Sigmoid colon (tissue), 7 donors: ENCODE measurements around the gene GAS6. TPM values are rescaled to one million over a fixed set of nuclear protein-coding genes. Genes with fewer than 3 reads are reported as not detected.
"Not testable (repeated sequence)": the region's sequence is repeated elsewhere in the genome, so short reads cannot be mapped to it uniquely, and the experiment has no call there.

Source experiments
- DNase-seq: peaks from one replicate; pipeline ENCODE4 v3.0.0-alpha.2; 2019
- H3K27ac ChIP-seq, 4 donors: fragments of 200-600 bp; sonication (generic); one replicate each; pipeline ENCODE4 v1.5.1; 2016 to 2019; ENCODE audit warnings: mild to moderate bottlenecking in 1 of 4
- H3K27me3 ChIP-seq, 3 donors: fragments of 200-600 bp; sonication (generic); one replicate each; pipeline ENCODE4 v1.5.1; 2019; ENCODE audit warnings: mild to moderate bottlenecking in 1 of 3
- H3K36me3 ChIP-seq, 4 donors: fragments of 200-600 bp; sonication (generic); one replicate each; pipeline ENCODE4 v1.5.1; 2016 to 2019
- H3K4me1 ChIP-seq, 4 donors: fragments of 200-600 bp; sonication (generic); one replicate each; pipeline ENCODE4 v1.5.1; 2017 to 2019
- H3K4me3 ChIP-seq, 4 donors: fragments of 200-600 bp; sonication (generic); one replicate each; pipeline ENCODE4 v1.5.1; 2017 to 2019; ENCODE audit warnings: mild to moderate bottlenecking in 2 of 4, moderate library complexity in 1 of 4
- H3K9me3 ChIP-seq, 4 donors: fragments of 200-600 bp in 3 of 4; sonication (generic) in 3 of 4; one replicate each; pipeline versions ENCODE4 v1.5.1 to v1.6.1; 2013 to 2019
- EP300 ChIP-seq, 4 donors: sonication (generic); formaldehyde crosslinking; IDR thresholded peaks; one replicate each; pipeline ENCODE4 v1.6.1; 2017; ENCODE audit warnings: antibody characterized with exemption in 4 of 4
- POLR2A ChIP-seq, 2 donors: fragments of 450-650 bp; IDR thresholded peaks; one replicate each; pipeline ENCODE4 v1.6.1; 2016; ENCODE audit warnings: antibody characterized with exemption in 2 of 2, mild to moderate bottlenecking in 2 of 2, moderate library complexity in 2 of 2
- POLR2AphosphoS5 ChIP-seq, 4 donors: sonication (generic); formaldehyde crosslinking; IDR thresholded peaks; one replicate each; pipeline ENCODE4 v1.6.1; 2017; ENCODE audit warnings: antibody characterized with exemption in 4 of 4
- WGBS, 2 donors: extraction: QIAGEN DNeasy Blood & Tissue Kit; methylation state at CpG; one replicate each; pipeline ENCODE4 v1.1.7; 2013; 5-methylcytosine and 5-hydroxymethylcytosine counted together
- intact Hi-C: fragments of 100-400 bp; cut with DNase I; formaldehyde crosslinking; loops from one replicate; pipeline ENCODE4 v1.15.1; 2023
- polyA plus RNA-seq, 3 donors: library from polyadenylated mRNA; stranded (reverse); fragments of 200-250 nt; gene quantifications; one replicate each; pipeline ENCODE4 v1.2.3, GENCODE V29; 2013
- total RNA-seq, 4 donors: library from RNA; depleted of rRNA; stranded (reverse); fragments of >200 nt; gene quantifications; one replicate each; pipeline ENCODE4 v1.1.0, GENCODE V29; 2016
- TF ChIP-seq, protein P1 (sequence below), 4 experiments: fragments of 450-650 bp in 3 of 4; fragments of 200-600 bp in 1 of 4; IDR thresholded peaks; one replicate each; pipeline ENCODE4 v1.5.1; 2016 to 2019; ENCODE audit warnings: antibody characterized with exemption in 4 of 4, mild to moderate bottlenecking in 3 of 4, moderate library complexity in 2 of 4
- donor health status: healthy with polysubstance abuse.
- donor health status: Bipolar disorder and iron deficiency.
- donor health status: healthy.

GAS6 gene
- total and polyA plus RNA-seq, 7 donors = 27.0 to 105 (median 58.1) TPM

DNA sequence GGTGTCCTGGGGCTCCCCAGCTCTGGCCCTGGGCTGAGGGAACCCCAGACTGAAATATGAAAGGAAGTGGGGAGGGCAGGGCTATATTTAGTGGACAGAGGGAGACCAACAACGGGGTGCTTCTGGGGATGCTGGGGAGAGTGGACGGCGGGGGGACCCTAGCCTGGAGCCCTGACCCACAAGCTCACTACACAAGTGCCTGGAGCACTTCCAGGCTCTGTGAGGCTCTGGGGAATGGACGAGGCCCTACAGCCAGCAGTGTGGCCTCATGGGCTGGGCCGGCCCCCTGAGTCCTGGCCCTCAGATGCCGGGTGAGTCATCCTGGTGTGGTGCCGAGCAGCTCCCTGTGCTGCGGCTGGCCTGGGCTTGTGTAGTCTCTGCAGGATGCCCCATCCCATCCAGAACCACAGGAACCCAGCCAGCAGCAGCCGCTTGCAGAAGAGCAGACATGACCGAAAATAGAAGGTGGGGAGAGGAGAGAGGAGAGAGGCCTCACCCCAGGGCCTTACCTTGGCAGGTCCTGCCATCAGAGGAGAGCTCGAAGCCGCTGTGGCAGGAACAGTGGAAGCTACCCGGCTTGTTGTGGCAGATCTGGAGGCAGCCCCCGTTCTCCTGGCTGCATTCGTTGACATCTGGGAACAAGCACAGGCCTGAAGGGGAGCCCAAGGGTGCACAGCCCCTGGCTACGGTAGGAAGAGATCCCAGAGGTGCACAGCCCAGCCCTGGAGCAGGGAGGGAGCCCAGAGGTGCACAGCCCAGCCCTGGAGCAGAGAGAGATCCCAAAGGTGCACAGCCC lies 26.1 kb downstream of the GAS6 start:
- Histone ChIP-seq H3K36me3 (peaks cover 0 to 22% (median 8%) of the 10 kb centered on the region in 4 donors), H3K4me1 (peaks cover 0 to 49% (median 44%) of the 10 kb centered on the region in 4 donors), H3K4me3 (peak overlapping the region in 3 of 4 donors; percentile 22 to 45 (median 24)), H3K9me3 (no peaks in the 10 kb centered on the region), H3K27ac (peak overlapping the region; percentile 85 to 94 (median 90)), H3K27me3 (no peaks in the 10 kb centered on the region)
- 51 to 62% methylated on average over 16 of the region's 16 CpGs for WGBS, 2 donors
- TF ChIP-seq, protein P1, sequence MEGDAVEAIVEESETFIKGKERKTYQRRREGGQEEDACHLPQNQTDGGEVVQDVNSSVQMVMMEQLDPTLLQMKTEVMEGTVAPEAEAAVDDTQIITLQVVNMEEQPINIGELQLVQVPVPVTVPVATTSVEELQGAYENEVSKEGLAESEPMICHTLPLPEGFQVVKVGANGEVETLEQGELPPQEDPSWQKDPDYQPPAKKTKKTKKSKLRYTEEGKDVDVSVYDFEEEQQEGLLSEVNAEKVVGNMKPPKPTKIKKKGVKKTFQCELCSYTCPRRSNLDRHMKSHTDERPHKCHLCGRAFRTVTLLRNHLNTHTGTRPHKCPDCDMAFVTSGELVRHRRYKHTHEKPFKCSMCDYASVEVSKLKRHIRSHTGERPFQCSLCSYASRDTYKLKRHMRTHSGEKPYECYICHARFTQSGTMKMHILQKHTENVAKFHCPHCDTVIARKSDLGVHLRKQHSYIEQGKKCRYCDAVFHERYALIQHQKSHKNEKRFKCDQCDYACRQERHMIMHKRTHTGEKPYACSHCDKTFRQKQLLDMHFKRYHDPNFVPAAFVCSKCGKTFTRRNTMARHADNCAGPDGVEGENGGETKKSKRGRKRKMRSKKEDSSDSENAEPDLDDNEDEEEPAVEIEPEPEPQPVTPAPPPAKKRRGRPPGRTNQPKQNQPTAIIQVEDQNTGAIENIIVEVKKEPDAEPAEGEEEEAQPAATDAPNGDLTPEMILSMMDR (IDR thresholded peaks at IDR 0.05) = no peak
- TF ChIP-seq EP300 (IDR thresholded peaks at IDR 0.05) = peak in 1 of 4 donors; percentile 27
- peak; percentile 30 to 74 (median 66) for TF ChIP-seq POLR2AphosphoS5 (IDR thresholded peaks at IDR 0.05)
- intact Hi-C loops = loop anchor here (2.0 kb wide), 2 partner anchors 17 to 25 kb away; no protein-coding TSS in a partner anchor
- DNase-seq = peak; percentile 98

DNA sequence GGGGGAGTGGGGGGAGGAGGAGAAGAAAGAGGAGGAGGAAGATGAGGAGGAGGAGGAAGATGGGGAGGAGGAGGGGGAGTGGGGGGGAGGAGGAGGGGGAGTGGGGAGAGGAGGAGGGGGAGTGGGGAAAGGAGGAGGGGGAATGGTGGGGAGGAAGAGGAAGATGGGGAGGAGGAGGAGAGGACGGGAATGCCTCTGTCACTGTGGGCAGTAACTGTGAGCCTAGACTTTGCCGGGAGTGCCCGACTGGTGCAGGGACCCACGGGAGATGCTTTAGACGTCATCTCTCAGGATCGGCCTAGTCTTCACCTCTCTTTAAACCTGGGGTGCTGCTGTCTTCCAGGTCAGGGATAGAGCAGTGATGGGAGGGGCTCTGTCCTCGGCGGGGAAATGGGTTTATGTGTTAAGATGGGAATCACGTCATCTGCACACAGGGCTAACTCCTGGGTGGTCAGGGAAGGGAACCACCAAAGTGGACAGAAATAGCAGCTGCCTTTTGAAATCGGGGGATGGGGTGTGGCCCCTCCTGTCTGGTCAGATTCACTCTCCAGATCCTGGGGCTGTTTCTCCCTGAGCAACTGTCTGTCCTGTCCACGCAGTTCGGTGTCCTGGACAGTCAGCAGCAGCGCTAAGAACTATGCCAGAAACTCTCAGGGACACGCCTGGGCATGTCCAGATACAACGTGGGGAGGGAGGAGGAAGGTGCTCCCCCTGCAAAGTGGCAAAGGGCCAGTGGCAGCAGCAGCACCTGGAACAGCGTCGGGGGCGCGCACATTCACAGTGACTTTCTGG lies 26.9 kb downstream of the GAS6 start:
- peaks cover 0 to 30% (median 12%) of the 10 kb centered on the region in 4 donors for H3K36me3 ChIP-seq
- 46 to 60% methylated on average over 19 of the region's 19 CpGs for WGBS, 2 donors
- DNase-seq = peak; percentile 88
- peaks cover 0 to 49% (median 44%) of the 10 kb centered on the region in 4 donors for H3K4me1 ChIP-seq
- intact Hi-C loops = loop anchor here (2.0 kb wide), 1 partner anchor 16 kb away; no protein-coding TSS in a partner anchor
- H3K27me3 ChIP-seq = no peaks in the 10 kb centered on the region
- peak overlapping the region; percentile 85 to 94 (median 90) for H3K27ac ChIP-seq
- TF ChIP-seq, protein P1 (IDR thresholded peaks at IDR 0.05) = no peak
- TF ChIP-seq POLR2A (IDR thresholded peaks at IDR 0.05) (no peak), EP300 (IDR thresholded peaks at IDR 0.05) (no peak), POLR2AphosphoS5 (IDR thresholded peaks at IDR 0.05) (peak in 1 of 4 donors; percentile 56)
- H3K4me3 ChIP-seq = peak overlapping the region in 1 of 4 donors; percentile 45
- no peaks in the 10 kb centered on the region for H3K9me3 ChIP-seq

DNA sequence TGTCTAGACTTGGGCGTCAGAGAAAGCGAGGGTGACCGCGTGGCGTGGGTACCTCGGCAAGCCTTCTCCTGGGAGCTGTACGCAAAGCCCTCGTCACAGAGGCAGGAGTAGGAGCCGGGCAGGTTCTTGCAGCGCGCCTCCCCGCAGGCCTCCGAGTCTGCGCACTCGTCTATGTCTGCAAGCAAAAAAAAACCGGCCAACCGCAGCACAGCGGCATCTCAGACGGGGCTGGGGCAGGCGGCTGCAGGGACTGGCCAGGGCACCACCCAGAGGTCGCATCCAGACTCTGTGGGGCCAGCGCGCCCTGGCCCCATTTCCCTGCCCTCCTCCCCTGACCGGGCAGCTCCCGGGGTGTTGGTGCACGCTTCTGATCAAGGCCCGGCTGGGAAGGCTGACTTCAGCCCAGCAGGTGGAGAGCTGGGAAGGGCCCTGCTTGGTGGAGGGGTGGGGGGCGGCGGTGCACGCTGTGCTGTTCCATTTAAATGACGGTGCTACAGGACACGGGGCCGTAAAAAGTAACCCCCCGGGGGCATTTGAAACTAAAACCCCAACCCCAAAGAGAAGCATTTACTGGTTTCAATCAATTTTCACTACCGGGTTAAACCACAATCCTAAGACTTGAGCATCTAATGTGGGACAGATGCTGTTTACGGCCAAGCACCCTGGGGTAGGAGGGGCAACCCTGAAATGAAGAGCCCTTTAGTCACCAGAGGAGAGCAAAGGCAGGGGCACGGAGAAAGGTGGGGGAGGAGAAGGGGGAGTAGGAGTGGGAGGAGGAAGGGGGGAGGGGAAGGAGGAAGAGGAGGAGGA lies 28.2 kb downstream of the GAS6 start:
- Histone ChIP-seq H3K4me1 (peaks cover 0 to 47% (median 40%) of the 10 kb centered on the region in 4 donors), H3K4me3 (no peak overlapping the region), H3K27me3 (no peaks in the 10 kb centered on the region), H3K27ac (peak overlapping the region; percentile 42 to 52 (median 48)), H3K9me3 (no peaks in the 10 kb centered on the region), H3K36me3 (peaks cover 0 to 37% (median 12%) of the 10 kb centered on the region in 4 donors)
- intact Hi-C loops = loop anchor here (2.0 kb wide), 1 partner anchor 15 kb away; no protein-coding TSS in a partner anchor
- no peak for DNase-seq
- 85 to 90% methylated on average over 37 of the region's 37 CpGs for WGBS, 2 donors
- TF ChIP-seq POLR2AphosphoS5 (IDR thresholded peaks at IDR 0.05) (no peak), POLR2A (IDR thresholded peaks at IDR 0.05) (no peak), EP300 (IDR thresholded peaks at IDR 0.05) (no peak)
- TF ChIP-seq, protein P1 (IDR thresholded peaks at IDR 0.05) = no peak

DNA sequence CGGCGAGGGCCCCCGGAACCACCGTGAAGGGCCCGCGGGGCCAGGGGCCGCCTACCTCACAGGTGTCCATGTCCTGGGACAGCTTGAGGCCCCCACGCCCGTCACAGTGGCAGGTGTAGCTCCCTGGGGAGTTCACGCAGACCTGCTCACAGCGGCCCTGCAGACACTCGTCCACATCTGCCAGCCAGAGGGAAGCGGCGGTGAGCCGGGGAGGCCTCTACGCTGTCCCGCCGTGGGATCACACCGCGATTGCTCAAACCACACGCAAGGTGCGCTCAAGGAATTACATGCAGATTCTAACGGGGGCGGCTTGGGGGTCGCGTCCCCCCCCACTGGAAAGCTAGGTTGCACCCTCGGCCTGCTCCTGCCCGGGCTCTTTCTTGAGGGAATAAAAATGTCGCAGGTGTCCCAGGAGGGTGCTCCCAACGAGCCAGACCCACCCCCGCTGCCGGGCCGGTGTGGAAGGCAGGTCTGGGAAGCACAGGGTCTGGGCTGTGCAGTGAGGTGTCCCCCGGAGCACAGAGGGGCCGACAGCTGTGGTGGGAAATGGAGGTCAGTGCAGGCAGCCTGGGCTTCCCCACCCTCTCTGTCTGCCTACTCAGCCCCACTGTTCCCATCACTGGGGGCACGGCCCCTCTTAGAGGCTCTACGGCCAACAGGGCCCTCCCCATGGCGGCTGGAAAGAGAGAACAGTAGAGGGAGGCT lies 29.2 kb downstream of the GAS6 start:
- H3K27ac ChIP-seq = peak overlapping the region in 1 of 4 donors; percentile 8

DNA sequence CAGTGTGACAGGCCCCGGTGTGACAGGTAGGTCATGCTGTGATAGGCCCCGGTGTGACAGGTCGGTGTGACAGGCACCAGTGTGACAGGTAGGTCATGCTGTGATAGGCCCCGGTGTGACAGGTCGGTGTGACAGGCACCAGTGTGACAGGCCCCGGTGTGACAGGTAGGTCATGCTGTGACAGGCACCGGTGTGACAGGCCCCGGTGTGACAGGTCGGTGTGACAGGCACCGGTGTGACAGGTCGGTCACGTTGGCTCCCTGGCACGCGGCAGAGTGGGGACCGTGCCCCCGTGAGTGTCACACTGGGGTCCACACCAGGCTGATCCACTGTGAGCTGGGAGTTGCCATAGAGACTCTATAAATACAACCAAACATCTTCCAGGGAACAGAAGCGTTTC lies 29.9 kb downstream of the GAS6 start:
- intact Hi-C loops, H3K9me3 ChIP-seq, H3K4me3 ChIP-seq, DNase-seq, H3K27me3 ChIP-seq: not testable (repeated sequence)
- Histone ChIP-seq H3K4me1 (peaks cover 0 to 30% (median 23%) of the 10 kb centered on the region in 4 donors), H3K27ac (peak overlapping the region in 1 of 4 donors; percentile 8), H3K36me3 (peaks cover 0 to 37% (median 12%) of the 10 kb centered on the region in 4 donors)
- 94 to 95% methylated on average over 17 of the region's 17 CpGs for WGBS, 2 donors

More for the DNA sequence above, 29.2 kb downstream of the GAS6 start:
- no peaks in the 10 kb centered on the region for H3K9me3 ChIP-seq
- H3K4me3 ChIP-seq = no peak overlapping the region
- H3K36me3 ChIP-seq = peaks cover 0 to 37% (median 12%) of the 10 kb centered on the region in 4 donors
- no peak for TF ChIP-seq EP300 (IDR thresholded peaks at IDR 0.05)
- TF ChIP-seq, protein P1 (IDR thresholded peaks at IDR 0.05) = no peak
- TF ChIP-seq POLR2A (IDR thresholded peaks at IDR 0.05) = no peak
- TF ChIP-seq POLR2AphosphoS5 (IDR thresholded peaks at IDR 0.05) = no peak
- H3K4me1 ChIP-seq = peaks cover 0 to 37% (median 30%) of the 10 kb centered on the region in 4 donors
- intact Hi-C loops = no loop called here
- H3K27me3 ChIP-seq = no peaks in the 10 kb centered on the region
- DNase-seq = no peak
- 94 to 95% methylated on average over 38 of the region's 38 CpGs for WGBS, 2 donors
